ENCODE data around the gene HS6ST3. TPM values are rescaled to one million over a fixed set of nuclear protein-coding genes. Genes with fewer than 3 reads are reported as not detected.

Gene HS6ST3
- total and polyA plus RNA-seq, 2 donors (not counting 3 experiments of a cell fraction or from before 2014, with no cell fraction given) = 0.03 to 0.15 TPM

DNA sequence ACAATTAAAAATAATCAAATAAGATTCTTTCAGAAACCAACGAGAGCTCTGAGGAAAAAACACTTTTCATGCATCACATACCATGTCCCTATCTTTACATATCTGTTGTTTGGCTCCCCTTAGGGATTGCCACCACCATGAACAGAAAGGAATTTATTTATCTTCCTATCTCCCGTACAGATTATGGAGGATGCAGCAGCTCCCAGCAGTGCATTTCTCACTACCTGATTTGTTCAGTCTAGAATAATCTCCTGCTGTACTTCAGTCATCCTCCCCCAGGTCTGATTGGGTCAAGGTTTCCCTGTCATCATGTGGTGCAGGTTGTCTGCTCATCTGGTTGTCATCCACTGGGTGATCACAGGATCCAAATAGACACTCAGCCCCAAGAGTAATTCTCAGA lies 453.1 kb downstream of the HS6ST3 start:
- no peak overlapping the region for H2AFZ ChIP-seq (ENCODE audit: low read depth, low read length)
- no TSS peak for BruUV-seq (replicated peaks)
- DNase-seq (ENCODE audit: low read depth, low spot score) (no peak), FAIRE-seq (no peak)
- H3K9me1 ChIP-seq (replicated peaks; ENCODE audit: control insufficient read depth, extremely low read depth, insufficient read depth, low read length) = no peaks in the 10 kb centered on the region
- no peaks in the 10 kb centered on the region for H3K36me3 ChIP-seq (ENCODE audit: control insufficient read depth in 2 of 2, extremely low read depth in 1 of 2, insufficient read depth in 2 of 2, low read length in 2 of 2)
- H3K4me1 ChIP-seq (ENCODE audit: control insufficient read depth, extremely low read depth, insufficient read depth, low read length) = no peaks in the 10 kb centered on the region
- no peak for TF ChIP-seq JUN (IDR thresholded peaks at IDR 0.05; ENCODE audit: borderline replicate concordance, insufficient read depth, insufficient read length, low read depth)
- TF ChIP-seq EZH2 (IDR thresholded peaks at IDR 0.05; ENCODE audit: borderline replicate concordance, low read depth, low read length, severe bottlenecking) = no peak
- TF ChIP-seq POLR2A (IDR thresholded peaks at IDR 0.05; ENCODE audit: low read depth, low read length) = no peak
- no peak for TF ChIP-seq MYC (IDR thresholded peaks at IDR 0.05; ENCODE audit: low read depth, low read length)
- TF ChIP-seq, protein P1, sequence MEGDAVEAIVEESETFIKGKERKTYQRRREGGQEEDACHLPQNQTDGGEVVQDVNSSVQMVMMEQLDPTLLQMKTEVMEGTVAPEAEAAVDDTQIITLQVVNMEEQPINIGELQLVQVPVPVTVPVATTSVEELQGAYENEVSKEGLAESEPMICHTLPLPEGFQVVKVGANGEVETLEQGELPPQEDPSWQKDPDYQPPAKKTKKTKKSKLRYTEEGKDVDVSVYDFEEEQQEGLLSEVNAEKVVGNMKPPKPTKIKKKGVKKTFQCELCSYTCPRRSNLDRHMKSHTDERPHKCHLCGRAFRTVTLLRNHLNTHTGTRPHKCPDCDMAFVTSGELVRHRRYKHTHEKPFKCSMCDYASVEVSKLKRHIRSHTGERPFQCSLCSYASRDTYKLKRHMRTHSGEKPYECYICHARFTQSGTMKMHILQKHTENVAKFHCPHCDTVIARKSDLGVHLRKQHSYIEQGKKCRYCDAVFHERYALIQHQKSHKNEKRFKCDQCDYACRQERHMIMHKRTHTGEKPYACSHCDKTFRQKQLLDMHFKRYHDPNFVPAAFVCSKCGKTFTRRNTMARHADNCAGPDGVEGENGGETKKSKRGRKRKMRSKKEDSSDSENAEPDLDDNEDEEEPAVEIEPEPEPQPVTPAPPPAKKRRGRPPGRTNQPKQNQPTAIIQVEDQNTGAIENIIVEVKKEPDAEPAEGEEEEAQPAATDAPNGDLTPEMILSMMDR (IDR thresholded peaks at IDR 0.05; ENCODE audit: extremely low read depth in 1 of 2, insufficient read depth in 1 of 2, low read depth in 1 of 2, low read length in 2 of 2) = no peak
- TF ChIP-seq, protein P2, sequence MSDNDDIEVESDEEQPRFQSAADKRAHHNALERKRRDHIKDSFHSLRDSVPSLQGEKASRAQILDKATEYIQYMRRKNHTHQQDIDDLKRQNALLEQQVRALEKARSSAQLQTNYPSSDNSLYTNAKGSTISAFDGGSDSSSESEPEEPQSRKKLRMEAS (IDR thresholded peaks at IDR 0.05; ENCODE audit: insufficient read depth, insufficient read length) = no peak
- no peak for TF ChIP-seq GATA2 (IDR thresholded peaks at IDR 0.05; ENCODE audit: insufficient read depth, insufficient read length, low read depth, low read length)
- TF ChIP-seq POLR2AphosphoS5 (IDR thresholded peaks at IDR 0.05; ENCODE audit: insufficient read depth, low read depth, low read length) = no peak
- TF ChIP-seq FOS (IDR thresholded peaks at IDR 0.05; ENCODE audit: borderline replicate concordance, insufficient read depth, low read length) = no peak
- H3K4me3 ChIP-seq (replicated peaks in 1 of 3; ENCODE audit: insufficient read depth in 1 of 3, low read depth in 1 of 3, low read length in 3 of 3) = no peak overlapping the region
- ChIA-PET CTCF (no interaction called here), POLR2A (no interaction called here)
- intact Hi-C loops (cut with micrococcal nuclease) (no loop called here), dilution Hi-C loops (cut with MboI; ENCODE audit: extremely low pct_ligation_motif_present, low sequenced_read_pairs) (no loop called here)
- no peaks in the 10 kb centered on the region for H3K9me3 ChIP-seq (replicated peaks; ENCODE audit: control insufficient read depth, insufficient read depth, low read length)
- no peaks in the 10 kb centered on the region for H3K27me3 ChIP-seq (ENCODE audit: control insufficient read depth in 2 of 2, insufficient read depth in 2 of 2, low read length in 2 of 2)
- H3K27ac ChIP-seq (ENCODE audit: insufficient read depth, low read depth, low read length) = no peak overlapping the region
- H3K79me2 ChIP-seq (ENCODE audit: control insufficient read depth, insufficient read depth, low read length) = no peaks in the 10 kb centered on the region
- H3K9ac ChIP-seq (replicated peaks; ENCODE audit: extremely low read depth, insufficient read depth, low read length) = no peak overlapping the region
- H4K20me1 ChIP-seq (replicated peaks; ENCODE audit: control insufficient read depth, extremely low read depth, insufficient read depth, low read length) = no peaks in the 10 kb centered on the region
- H3K4me2 ChIP-seq (ENCODE audit: insufficient read depth, low read length) = no peak overlapping the region

Data from endothelial cell of umbilical vein (primary cell).